ENCODE measurements around the gene UNC93B1. TPM values are rescaled to one million over a fixed set of nuclear protein-coding genes. Genes with fewer than 3 reads are reported as not detected.

The UNC93B1 gene
- total RNA-seq, 1 experiment from 2014 or later = 14.7 TPM

DNA sequence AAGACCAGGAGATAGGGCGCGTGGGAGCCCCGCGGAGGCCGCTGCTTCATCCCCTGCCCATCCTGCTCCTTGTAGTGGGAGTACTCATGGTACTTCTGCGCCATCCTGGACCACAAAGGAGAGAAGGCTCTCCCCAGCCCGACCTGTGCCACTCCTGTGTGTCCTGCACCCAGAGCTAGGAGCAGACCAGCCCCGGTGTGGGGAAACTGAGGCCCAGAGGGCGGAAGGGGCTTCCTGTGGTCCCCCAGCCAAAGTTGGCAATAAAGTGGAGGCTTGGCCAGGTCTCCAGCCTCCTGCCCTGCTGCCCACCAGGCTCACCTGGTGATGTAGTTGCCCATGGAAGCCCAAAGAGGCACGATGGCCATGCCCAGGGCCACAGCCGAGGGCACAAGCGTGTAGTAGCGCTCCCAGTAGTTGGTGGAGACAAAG lies 4.7 kb downstream of the UNC93B1 start:
- Mint-ChIP-seq H3K27ac (ENCODE audit: low read depth, unreplicated experiment) (no peak overlapping the region), H3K4me3 (ENCODE audit: unreplicated experiment) (no peak overlapping the region), H3K27me3 (ENCODE audit: insufficient read depth, unreplicated experiment) (no peaks in the 10 kb centered on the region), H3K4me1 (ENCODE audit: insufficient read depth, unreplicated experiment) (no peaks in the 10 kb centered on the region), H3K36me3 (ENCODE audit: insufficient read depth, unreplicated experiment) (peaks cover 9% of the 10 kb centered on the region), H3K9me3 (ENCODE audit: unreplicated experiment) (no peaks in the 10 kb centered on the region)
- no TSS peak for BruUV-seq (replicated peaks)
- TF ChIP-seq, protein P1, sequence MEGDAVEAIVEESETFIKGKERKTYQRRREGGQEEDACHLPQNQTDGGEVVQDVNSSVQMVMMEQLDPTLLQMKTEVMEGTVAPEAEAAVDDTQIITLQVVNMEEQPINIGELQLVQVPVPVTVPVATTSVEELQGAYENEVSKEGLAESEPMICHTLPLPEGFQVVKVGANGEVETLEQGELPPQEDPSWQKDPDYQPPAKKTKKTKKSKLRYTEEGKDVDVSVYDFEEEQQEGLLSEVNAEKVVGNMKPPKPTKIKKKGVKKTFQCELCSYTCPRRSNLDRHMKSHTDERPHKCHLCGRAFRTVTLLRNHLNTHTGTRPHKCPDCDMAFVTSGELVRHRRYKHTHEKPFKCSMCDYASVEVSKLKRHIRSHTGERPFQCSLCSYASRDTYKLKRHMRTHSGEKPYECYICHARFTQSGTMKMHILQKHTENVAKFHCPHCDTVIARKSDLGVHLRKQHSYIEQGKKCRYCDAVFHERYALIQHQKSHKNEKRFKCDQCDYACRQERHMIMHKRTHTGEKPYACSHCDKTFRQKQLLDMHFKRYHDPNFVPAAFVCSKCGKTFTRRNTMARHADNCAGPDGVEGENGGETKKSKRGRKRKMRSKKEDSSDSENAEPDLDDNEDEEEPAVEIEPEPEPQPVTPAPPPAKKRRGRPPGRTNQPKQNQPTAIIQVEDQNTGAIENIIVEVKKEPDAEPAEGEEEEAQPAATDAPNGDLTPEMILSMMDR (IDR thresholded peaks at IDR 0.05; ENCODE audit: unreplicated experiment) = no peak
- no peak for DNase-seq (ENCODE audit: unreplicated experiment)
- ChIA-PET CTCF (no interaction called here), POLR2A (no interaction called here)
- intact Hi-C loops (cut with micrococcal nuclease) = no loop called here

DNA sequence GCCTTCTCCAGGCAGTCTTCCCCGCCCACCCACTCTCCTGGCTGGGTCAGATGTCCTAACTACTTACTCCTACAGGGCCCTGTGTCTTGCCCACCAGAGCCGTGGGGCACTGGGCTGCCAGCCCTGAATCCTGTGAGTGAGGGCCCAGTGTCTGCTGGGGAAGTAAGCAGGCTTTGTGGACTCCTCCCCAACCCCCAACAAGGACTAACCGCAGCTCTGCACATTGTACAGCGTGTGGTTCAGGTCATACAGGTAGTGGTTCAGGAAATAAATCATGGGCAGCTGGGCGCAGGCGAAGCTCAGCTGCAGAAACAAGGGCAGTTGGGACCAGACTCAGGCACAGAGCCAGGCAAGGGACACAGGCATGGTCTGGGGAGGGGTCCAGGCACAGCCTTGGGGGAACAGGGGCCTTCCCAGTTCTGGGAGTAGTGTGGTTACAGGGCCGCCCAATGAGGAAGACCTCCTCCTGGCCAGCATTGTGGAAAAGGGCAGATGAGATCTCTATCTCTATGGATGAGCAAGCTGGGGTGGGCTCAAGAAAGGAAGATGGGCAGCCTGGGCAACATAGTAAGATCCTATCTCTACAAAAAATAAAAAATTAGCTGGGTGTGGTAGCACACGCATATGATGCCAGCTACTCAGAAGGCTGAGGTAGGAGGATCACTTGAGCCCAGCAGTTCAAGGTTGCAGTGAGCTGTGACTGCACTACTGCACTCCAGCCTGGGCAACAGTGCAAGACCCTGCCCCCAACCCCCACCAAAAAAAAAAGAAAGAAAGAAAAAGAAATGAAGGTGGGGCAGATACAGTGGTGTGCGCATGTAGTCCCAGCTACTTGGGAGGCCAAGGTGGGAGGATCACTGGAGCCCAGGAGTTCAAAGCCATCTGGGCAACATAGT lies 5.5 kb downstream of the UNC93B1 start:
- no TSS peak for BruUV-seq (replicated peaks)
- no peak for DNase-seq (ENCODE audit: unreplicated experiment)
- CTCF ChIA-PET = interaction anchor here (0.6 kb wide), 1 partner anchor 118 kb away, joined by 3 read pairs; no protein-coding TSS in a partner anchor

DNA sequence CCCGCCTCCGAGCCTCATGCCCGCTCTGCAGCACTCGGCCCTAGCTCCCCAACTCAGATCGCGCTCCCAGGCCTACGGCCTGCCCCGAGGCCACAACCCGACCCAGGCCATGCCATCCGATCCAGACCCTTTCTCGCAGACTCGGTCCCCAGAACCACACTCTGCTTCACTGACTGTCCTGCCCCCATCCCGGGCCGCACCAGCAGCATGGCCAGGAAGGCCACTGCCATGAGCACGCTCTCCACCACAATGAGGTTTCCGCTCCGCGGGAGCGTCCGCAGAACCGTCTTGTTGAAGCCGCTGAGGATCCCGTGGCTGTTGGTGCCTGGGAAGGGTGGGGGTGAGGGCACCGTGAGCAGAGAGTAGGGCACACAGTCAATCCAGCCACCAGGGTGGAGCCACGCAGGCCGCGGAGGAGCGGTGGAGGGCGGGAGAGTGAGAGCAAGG lies 6.4 kb downstream of the UNC93B1 start:
- H3K36me3 Mint-ChIP-seq (ENCODE audit: insufficient read depth, unreplicated experiment) = peaks cover 9% of the 10 kb centered on the region
- no peak for DNase-seq (ENCODE audit: unreplicated experiment)
- POLR2A ChIA-PET = interaction anchor here (1.2 kb wide), 1 partner anchor 11 kb away, joined by 3 read pairs; no protein-coding TSS in a partner anchor
- H3K4me3 Mint-ChIP-seq (ENCODE audit: unreplicated experiment) = no peak overlapping the region
- no peaks in the 10 kb centered on the region for H3K9me3 Mint-ChIP-seq (ENCODE audit: unreplicated experiment)
- CTCF ChIA-PET = no interaction called here
- TF ChIP-seq, protein P1 (IDR thresholded peaks at IDR 0.05; ENCODE audit: unreplicated experiment) = no peak
- H3K27me3 Mint-ChIP-seq (ENCODE audit: insufficient read depth, unreplicated experiment) = no peaks in the 10 kb centered on the region
- intact Hi-C loops (cut with micrococcal nuclease) = no loop called here
- BruUV-seq (replicated peaks) = no TSS peak
- H3K27ac Mint-ChIP-seq (ENCODE audit: low read depth, unreplicated experiment) = no peak overlapping the region
- no peaks in the 10 kb centered on the region for H3K4me1 Mint-ChIP-seq (ENCODE audit: insufficient read depth, unreplicated experiment)

More for the DNA sequence above, 5.5 kb downstream of the UNC93B1 start:
- TF ChIP-seq, protein P1 (IDR thresholded peaks at IDR 0.05; ENCODE audit: unreplicated experiment) = no peak
- Mint-ChIP-seq H3K9me3 (ENCODE audit: unreplicated experiment) (no peaks in the 10 kb centered on the region), H3K27me3 (ENCODE audit: insufficient read depth, unreplicated experiment) (no peaks in the 10 kb centered on the region), H3K4me1 (ENCODE audit: insufficient read depth, unreplicated experiment) (no peaks in the 10 kb centered on the region), H3K36me3 (ENCODE audit: insufficient read depth, unreplicated experiment) (peaks cover 9% of the 10 kb centered on the region), H3K4me3 (ENCODE audit: unreplicated experiment) (no peak overlapping the region), H3K27ac (ENCODE audit: low read depth, unreplicated experiment) (no peak overlapping the region)
- intact Hi-C loops (cut with micrococcal nuclease) = no loop called here
- POLR2A ChIA-PET = interaction anchor here (1.2 kb wide), 1 partner anchor 10 kb away, joined by 3 read pairs; no protein-coding TSS in a partner anchor

DNA sequence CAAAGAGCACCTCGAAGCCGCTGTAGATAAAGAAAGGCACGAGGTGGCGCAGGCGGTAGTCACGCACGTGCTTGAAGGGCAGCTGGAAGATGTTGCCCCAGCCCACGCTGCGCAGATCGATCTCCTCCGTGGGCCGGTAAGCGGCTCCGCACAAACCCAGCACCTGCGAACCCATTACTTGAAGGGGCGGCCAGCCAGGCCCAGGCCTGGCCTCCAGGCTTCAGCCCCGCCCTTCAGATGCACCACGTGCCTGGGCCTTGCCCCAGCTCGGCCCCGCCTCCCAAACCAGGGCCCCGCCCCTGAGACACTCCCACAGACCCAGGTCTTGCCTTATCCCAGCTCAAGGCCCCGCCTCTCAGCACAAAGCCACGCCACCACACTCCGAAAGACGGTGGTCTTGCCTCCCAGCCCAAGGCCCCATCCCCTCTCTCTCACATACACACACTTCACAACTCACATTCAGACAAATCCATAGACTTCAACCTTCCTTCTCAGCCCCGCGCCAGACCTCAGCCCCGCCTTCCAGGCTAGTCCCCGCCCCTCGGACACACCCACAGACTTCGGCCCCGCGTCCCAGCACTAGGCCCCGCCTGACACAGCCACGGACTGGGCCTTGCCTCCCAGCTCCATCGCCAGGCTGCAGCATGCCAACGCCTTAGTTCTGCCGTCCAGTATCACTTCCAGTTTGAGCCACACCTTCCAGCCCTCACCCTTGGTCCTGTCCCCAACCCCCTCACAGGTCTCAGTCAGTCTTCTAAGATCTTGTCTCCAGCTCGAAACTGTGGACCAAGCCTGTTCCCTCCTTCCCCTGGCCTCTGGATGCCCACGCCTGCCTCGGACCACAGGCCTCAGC lies 7.0 kb downstream of the UNC93B1 start:
- no peaks in the 10 kb centered on the region for H3K27me3 Mint-ChIP-seq (ENCODE audit: insufficient read depth, unreplicated experiment)
- ChIA-PET POLR2A (interaction anchor here (0.6 to 1.2 kb wide), 2 partner anchors 11 to 18 kb away, joined by 3 read pairs; no protein-coding TSS in a partner anchor), CTCF (no interaction called here)
- TF ChIP-seq, protein P1 (IDR thresholded peaks at IDR 0.05; ENCODE audit: unreplicated experiment) = no peak
- no peaks in the 10 kb centered on the region for H3K4me1 Mint-ChIP-seq (ENCODE audit: insufficient read depth, unreplicated experiment)
- no peak overlapping the region for H3K4me3 Mint-ChIP-seq (ENCODE audit: unreplicated experiment)
- no peaks in the 10 kb centered on the region for H3K9me3 Mint-ChIP-seq (ENCODE audit: unreplicated experiment)
- intact Hi-C loops (cut with micrococcal nuclease) = no loop called here
- no peak overlapping the region for H3K27ac Mint-ChIP-seq (ENCODE audit: low read depth, unreplicated experiment)
- peaks cover 9% of the 10 kb centered on the region for H3K36me3 Mint-ChIP-seq (ENCODE audit: insufficient read depth, unreplicated experiment)
- BruUV-seq (replicated peaks) = no TSS peak
- peak; percentile 46 for DNase-seq (ENCODE audit: unreplicated experiment)
